ENCODE measurements around the gene SLC16A9.

SLC16A9 gene

GRCh38 chr10:59709395-59710125, at the start of gene SLC16A9 (continued):
- TF ChIP-seq ZNF513 (tag by site-specific recombination; IDR thresholded peaks at IDR 0.05) (peak; percentile 61; the same call in 1 of the 2 replicates), ZNF10 (tag by site-specific recombination; IDR thresholded peaks at IDR 0.05) (no peak), ZNF558 (tag by site-specific recombination; IDR thresholded peaks at IDR 0.05) (no peak), ZNF37A (tag by site-specific recombination; IDR thresholded peaks at IDR 0.05) (no peak), BCL11A (tag by site-specific recombination; IDR thresholded peaks at IDR 0.05; ENCODE audit: low read depth) (no peak), ZNF214 (tag by site-specific recombination; IDR thresholded peaks at IDR 0.05; ENCODE audit: borderline replicate concordance) (no peak), GLIS1 (tag by site-specific recombination; IDR thresholded peaks at IDR 0.05) (peak; percentile 83), ZNF18 (tag by site-specific recombination; IDR thresholded peaks at IDR 0.05) (no peak), KLF16 (tag by site-specific recombination; IDR thresholded peaks at IDR 0.05) (peak; percentile 39; the same call in 1 of the 2 replicates), ZNF350 (tag by site-specific recombination; IDR thresholded peaks at IDR 0.05) (no peak), KLF1 (tag by site-specific recombination; IDR thresholded peaks at IDR 0.05) (no peak), ZNF26 (tag by site-specific recombination; IDR thresholded peaks at IDR 0.05) (no peak), ZNF692 (tag by site-specific recombination; IDR thresholded peaks at IDR 0.05) (0 out of 2 replicates have a peak, but pooled peaks have one; percentile 16), MEIS1 (CRISPR knock-in tag; IDR thresholded peaks at IDR 0.05; ENCODE audit: borderline replicate concordance) (no peak), ZNF785 (tag by site-specific recombination; IDR thresholded peaks at IDR 0.05) (no peak), ZNF580 (tag by site-specific recombination; IDR thresholded peaks at IDR 0.05) (no peak), ZNF837 (tag by site-specific recombination; IDR thresholded peaks at IDR 0.05) (no peak), ZSCAN30 (tag by site-specific recombination; IDR thresholded peaks at IDR 0.05) (peak; percentile 63; the same call in 1 of the 2 replicates), PBX3 (CRISPR knock-in tag; IDR thresholded peaks at IDR 0.05) (no peak), ZNF48 (tag by site-specific recombination; IDR thresholded peaks at IDR 0.05) (no peak), ZNF560 (tag by site-specific recombination; IDR thresholded peaks at IDR 0.05; ENCODE audit: borderline replicate concordance) (no peak), ZBTB26 (tag by site-specific recombination; optimal IDR thresholded peaks at IDR 0.05) (peak; percentile 84), ZNF16 (tag by site-specific recombination; IDR thresholded peaks at IDR 0.05; ENCODE audit: low read depth) (no peak), KLF7 (tag by site-specific recombination; IDR thresholded peaks at IDR 0.05; ENCODE audit: borderline replicate concordance) (0 out of 2 replicates have a peak, but pooled peaks have one; percentile 22), GLIS2 (tag by site-specific recombination; IDR thresholded peaks at IDR 0.05) (no peak; the same call in none of the 2 replicates), ZNF239 (tag by site-specific recombination; IDR thresholded peaks at IDR 0.05) (no peak), SP7 (tag by site-specific recombination; IDR thresholded peaks at IDR 0.05) (no peak; the same call in 1 of the 2 replicates), CTCF (tag by site-specific recombination; IDR thresholded peaks at IDR 0.05) (peak; percentile 92), ZNF292 (tag by site-specific recombination; IDR thresholded peaks at IDR 0.05; ENCODE audit: borderline replicate concordance, low read depth) (no peak)
